HG02973 (cell line): Measurements from ENCODE around the gene PDPK1.
"Not testable (repeated sequence)": the region's sequence is repeated elsewhere in the genome, so short reads cannot be mapped to it uniquely, and the experiment has no call there.

Source experiments
- ATAC-seq: cut with Tn5 transposase; IDR thresholded peaks from one replicate; pipeline ENCODE4 v1.9.1; 2021; ENCODE audit warnings: moderate library complexity; ENCODE audit not compliant: unreplicated experiment

The PDPK1 gene

DNA sequence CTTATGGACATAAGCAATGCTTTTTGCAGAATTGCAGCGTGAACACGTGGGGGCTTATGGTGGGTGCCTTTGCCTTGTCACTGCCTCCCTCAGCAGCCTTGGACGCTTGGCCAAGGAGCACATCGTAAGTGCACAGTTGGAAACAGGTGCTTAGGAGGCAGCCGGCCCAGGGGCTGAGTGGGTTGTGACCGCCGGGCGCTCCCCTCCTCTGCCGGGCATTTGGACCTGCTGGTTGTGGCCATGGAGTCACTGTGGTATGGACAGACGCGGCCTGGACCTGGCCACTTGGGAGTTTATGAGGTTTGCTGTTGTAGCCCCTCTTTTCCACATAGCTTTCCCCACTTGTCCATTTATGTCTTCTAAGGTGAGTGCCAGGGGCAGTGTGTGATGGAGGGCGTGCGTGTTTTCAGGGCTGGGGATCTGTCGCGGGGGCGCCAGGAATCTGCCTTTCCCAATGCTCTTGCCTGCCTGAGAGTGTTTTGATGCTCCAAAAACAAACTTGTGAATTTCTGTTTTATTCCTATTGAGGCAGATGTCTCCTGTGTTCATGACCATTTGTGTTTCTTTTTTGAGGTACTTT lies 49.2 kb downstream of the PDPK1 start:
- ATAC-seq, result no peak

DNA sequence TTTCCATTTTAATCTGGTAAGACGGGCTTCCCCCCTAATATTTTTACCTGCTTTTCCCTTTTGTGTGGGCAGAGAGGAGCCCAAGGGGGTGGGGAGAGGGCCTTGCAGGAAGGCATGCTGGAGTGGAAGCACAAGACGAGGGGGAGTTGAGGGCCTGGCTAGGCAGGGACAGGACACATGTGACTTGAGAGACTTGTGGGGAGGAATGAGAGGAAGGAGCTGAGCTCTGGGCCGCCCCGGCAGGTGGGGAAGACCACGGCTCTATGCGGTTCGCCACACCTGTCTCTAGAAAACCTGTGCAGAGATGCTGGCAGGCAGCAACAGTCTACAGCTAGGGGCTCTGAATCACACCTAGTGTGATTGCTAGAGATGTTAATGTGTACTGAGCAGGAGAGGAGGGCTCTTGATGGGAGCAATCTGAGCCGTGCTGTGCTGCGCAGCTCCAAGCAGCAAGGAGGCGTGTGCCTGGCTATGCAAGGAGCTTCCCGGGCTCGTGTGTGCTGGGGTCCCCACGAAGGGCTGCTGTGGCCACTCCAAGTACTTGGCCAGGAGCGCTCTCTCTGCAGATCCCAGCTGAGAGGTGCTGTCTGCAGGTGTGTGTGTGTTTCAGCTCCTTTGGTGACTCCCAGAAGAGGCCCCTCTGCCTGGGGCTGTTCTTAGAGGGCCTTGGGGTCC lies 50.2 kb downstream of the PDPK1 start:
- no peak for ATAC-seq

DNA sequence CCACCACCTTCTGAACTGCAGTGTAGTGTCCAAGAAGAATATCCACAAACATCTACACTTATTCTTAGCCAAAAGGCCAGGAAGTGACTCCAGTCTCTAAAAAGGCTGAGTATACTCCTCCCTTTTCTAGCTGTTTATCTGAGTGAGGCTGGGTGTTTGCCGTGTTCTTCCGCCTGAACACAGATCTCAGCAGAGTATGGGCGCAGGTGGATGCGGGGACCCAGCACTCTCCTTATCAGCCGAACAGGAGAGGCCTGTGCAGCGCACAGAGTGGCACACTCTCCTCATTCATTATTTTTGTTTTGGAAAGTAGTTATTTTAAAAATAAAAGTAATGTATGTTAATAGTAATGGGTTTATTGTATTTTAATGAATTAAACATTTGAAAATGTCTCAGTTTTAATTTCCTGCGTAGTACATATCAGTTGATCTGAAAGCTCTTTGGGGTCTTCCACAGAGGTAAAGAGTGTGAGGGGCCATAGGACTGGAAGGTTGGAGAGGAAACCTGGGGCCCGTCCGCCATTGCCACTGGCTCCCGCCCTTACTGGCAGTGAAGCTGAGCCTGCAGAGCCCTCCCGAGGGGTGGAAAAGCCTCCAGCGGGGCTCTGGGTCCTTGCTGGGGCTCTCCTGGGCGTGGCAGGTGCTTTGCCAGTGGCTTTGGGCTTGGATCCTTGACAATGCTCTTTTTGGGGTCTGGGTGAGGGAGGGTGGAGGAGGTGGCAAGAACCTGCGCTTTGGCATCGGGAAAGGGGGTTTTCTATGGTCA lies 53.8 kb downstream of the PDPK1 start:
- ATAC-seq, result no peak

DNA sequence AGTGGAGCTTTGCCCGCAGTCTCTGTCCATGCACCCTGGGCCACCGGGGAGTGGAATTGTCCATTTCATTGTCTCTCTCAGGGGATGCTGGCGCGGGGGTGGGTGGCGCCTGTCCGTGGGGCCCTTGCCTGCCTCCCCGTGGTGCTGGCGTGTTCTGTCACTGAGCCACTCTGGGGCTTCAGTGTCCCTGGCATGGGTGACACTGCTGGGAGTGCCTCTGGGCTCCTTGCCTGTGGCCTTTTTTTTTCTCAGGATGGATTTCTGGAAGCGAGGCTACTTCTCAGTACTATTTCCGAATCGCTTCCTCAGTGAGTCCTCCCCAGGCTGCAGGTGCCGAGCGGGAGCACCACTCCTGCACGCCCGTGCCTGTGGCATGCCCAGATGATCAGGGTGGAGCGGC lies 55.0 kb downstream of the PDPK1 start:
- no peak for ATAC-seq

DNA sequence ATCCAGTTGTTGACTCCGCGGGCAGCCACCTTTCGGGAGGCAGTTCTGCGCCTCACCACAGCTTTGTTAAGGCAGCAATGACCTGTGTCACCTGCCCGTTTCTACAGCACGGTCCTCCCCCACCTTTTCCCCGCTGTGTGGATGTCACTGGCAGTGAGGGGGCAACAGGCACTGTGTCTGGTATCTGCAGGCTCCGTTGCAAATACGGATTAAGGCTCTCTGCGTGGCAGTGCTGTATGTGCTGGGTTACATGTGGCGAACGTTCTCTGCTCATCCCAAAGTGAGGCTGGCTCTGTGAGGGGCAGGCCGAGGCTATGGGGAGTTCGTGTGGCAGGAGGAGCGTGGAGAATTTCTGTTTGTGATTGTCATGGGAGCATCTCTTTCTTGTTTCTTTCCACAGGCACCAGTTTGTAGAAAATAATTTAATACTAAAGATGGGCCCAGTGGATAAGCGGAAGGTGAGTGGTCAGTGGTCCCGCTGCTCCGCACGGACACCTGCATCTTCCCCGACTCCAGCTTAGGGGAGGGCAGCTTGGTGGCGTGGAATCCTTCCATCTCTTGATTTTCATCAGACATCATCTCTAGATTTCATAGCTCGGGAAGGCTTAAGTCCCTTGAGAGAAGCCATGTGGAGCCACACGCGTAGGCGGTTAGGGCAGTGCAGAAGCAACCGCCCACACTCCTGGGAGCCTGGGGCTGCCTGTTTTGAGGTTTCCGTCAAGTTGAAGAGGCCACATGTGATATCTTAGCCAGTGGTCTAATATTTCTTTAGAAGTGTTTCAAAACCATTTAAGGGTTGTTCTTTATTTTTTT lies 57.8 kb downstream of the PDPK1 start:
- no peak for ATAC-seq

DNA sequence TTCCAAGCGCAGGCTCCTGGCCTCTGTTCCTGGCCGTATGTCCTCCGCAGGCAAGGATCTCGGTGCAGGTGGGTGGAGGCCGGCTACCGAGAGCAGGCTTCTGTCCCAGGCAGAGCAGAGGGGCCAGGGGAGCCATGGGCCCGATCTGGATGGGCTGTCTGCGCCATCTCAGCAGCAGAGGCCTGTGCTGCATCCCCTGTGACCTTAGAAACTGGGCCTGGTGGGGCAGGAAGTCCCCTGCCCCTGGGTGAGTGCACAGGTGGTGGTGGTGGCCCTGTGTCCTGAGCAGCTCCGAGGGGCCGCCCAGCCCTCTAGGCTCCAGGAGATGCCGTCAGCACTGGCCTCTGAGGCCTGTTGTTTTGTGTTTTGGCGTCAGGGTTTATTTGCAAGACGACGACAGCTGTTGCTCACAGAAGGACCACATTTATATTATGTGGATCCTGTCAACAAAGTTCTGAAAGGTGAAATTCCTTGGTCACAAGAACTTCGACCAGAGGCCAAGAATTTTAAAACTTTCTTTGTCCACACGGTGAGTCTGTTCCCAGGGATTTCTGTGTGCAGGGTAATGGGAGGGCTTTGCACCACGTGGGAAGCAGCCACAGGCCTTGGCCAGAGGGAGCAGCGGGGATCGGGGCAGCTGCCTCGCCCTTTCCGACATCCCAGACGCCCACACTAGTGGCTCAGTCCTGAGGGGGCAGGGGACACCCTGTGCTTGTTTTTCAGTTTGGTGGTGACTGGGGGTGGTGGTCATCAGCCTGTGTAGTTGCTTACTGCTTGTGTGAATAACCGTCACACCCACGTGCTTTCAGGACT lies 59.1 kb downstream of the PDPK1 start:
- no peak for ATAC-seq

DNA sequence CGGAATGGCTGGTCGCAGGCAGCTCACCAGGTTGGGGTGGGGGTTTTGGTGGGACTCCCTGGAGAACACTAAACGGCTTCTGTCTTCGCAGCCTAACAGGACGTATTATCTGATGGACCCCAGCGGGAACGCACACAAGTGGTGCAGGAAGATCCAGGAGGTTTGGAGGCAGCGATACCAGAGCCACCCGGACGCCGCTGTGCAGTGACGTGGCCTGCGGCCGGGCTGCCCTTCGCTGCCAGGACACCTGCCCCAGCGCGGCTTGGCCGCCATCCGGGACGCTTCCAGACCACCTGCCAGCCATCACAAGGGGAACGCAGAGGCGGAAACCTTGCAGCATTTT lies 59.7 kb downstream of the PDPK1 start:
- no peak for ATAC-seq

DNA sequence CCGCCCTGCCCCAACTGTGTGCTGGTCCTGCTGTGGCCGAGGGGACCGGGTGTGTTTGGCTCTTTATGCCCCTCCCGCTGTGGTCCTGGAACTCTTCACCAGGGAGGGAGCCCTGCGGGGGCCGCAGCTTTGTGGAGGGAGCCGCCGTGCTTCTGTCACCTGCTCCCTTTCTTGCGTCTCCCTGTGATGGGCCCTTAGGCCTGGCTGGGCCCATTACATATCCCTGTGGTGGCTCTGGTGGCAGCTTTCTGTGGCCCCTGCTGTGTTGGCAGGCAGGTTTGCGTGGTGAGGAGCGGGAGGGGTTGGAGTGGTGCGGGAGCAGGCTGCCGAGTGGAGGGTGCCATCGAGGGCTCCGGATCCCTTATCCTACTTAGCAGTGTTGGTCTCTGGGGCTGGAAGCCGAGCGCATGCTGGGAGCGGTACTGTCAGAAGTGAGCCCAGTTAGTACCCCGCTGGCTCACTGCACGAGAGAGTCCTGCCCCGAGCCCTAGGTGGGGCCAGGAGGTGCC lies 60.4 kb downstream of the PDPK1 start:
- ATAC-seq, result no peak

DNA sequence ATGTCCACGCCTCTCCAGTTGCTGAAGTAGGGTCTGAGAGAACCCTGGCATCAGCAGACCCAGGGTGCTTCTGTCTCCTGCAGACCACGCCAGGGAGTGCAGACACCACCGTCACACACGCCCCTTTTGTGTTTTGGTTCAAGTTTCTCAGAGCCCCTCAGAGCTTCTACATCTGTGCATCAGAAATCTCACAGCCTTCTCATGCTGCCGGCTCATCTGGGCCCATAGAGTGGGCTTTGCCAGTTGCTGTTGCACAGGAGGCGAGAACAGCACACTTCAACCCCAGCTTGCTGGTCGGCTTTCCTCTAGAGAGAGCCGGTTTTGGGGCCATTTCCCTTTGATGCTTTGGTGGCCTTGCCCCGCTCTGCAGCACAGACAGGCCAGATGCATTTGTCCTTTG lies 60.9 kb downstream of the PDPK1 start:
- no peak for ATAC-seq

DNA sequence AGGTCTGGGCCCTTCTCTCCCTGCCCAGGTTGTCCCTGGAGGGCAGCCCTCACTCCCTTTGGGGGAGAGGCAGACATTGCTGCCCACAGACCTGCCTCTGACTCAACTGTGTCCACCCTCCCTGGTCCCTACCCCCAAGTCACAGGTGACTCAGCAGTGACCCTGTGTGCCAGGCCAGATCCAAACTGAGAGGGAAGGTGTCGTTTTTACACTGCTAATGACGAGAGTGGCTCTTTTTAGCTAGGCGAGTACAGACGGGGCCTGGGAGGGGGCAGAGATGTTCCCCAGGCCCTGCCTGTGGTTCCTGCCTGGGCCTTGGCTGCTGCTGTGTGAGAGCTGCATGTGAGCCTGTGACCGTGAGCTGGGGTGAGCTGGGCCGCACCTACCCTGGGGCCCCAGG lies 61.3 kb downstream of the PDPK1 start:
- ATAC-seq, result not testable (repeated sequence)

DNA sequence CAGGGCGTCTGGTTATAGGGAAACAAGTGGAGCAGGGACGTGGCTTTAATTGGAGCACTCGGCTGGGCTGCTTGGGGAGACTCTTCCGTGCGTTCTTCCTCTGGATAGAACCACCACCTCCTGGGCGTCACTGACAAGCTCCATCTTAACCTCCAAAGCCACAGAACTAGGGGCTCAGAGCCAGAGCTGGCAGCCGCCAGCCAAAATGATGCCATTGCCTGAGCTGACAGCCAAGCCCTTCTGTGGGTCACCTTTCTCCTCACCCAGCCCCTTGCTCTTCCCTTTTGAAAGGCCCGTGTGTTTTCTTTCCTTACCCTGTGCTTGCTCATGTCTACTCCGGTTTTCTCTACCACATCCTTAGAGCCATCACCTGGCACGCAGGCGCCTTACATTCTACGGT lies 62.0 kb downstream of the PDPK1 start:
- ATAC-seq, result not testable (repeated sequence)

DNA sequence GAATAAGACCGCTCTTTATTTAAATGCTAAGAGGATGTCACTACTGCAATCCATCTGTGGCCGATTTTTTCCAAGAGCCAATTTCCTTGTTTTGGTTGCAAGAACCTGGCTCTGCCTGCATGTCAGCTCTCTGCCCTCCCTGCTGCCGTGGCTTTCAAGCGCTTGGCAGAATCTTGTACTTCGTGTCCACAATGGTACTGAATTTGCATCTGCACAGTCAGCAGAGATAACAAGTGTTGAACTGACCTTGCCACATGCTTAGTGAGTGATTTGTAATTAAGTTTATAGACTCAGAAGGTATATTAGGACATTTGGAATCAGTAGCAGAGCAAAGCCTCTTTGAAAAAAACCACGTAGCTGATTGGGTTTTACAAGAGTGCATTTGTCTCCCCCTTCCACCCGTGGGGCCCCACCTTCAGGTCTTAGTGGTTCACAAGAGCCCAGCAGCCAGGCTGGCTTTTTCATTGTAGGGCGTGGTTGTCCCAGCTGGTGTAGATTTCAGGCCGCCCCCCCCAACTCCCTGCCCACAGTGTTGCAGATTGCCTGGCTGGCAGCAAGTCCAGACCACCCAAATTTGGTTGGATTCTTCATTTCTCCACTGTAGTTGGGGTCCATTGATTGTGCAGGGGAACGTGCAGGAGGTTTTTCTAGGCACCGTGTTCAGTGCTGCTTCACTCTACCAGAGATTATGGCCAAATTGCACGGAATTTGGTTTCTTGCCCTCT lies 63.6 kb downstream of the PDPK1 start:
- ATAC-seq, result not testable (repeated sequence)

DNA sequence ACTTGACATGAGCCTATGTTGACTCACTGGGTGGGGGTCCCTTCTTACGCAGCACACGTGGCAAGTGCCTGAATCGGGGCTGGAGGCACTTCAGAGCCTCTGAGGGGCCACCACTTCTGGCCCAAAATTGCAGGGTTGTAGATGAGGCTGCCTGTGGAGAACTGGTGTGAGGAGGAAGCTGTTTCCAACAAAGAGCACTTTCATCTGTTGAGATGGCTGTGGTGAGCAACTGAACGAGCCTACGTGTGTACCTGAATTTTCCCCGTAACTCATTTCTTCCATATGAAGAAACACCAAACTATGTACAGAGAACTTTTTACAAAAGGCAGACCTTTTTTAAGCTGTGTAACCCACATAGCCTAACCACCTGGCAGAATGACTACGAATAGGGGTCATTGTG lies 64.4 kb downstream of the PDPK1 start:
- ATAC-seq, result not testable (repeated sequence)

DNA sequence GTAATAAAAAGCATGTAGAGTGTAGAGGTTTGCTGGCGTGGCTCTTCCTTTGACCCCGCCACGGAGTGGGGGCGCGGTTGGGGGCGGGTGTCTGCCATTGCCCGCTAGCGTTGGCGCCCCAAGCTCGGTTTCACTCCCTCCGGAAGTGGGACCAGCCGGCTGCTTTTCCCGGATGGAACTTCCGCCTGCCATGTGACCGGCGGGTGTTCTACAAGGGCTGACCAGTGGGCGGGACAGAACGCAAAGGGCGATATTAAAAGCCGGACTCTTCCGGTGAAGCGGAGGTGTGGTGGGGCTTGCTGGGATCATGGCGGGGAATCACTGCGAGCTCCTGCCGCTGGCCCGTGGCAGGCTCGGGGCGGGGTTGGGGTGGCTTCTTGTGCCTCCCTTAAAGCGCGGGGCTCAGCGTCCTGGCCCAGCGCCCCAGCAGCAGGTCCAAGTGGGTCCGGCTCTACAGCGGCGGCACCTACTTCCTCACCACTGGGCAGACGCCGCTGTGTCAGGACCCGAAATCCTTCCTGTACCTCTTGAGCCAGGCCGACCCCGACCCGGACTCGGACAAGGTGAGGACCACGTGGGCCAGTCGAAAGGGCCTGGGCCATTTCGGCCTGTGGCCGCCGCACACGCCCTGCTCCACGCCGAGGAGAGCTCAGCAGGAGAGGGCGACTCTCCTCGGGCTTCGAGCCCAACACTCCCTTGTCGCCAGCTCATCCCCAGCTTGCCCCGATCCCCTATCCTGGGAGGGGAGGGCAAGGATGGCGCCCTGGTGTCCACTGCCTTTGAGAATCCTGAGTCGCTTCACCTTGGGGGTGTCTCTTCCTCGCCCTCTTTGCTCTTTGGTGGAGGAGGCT lies 65.6 kb downstream of the PDPK1 start:
- ATAC-seq, result peak; percentile 43

DNA sequence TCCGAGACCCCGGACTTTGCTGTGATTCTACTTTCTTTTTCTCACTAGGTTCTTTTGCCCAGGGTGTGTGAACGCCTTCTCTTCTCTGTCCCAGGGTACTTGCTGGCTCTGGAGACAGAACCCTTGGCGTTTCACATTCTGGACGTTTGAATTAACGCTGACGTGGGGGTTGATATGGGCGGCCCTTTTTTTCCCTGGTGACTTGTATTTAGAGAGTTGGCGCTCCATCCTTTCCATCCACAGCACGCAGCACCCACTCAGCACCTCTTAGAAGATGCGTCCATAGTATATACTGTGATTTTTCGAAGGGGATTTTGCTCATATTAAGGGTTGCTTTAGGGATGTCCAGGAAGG lies 66.2 kb downstream of the PDPK1 start:
- ATAC-seq, result not testable (repeated sequence)

DNA sequence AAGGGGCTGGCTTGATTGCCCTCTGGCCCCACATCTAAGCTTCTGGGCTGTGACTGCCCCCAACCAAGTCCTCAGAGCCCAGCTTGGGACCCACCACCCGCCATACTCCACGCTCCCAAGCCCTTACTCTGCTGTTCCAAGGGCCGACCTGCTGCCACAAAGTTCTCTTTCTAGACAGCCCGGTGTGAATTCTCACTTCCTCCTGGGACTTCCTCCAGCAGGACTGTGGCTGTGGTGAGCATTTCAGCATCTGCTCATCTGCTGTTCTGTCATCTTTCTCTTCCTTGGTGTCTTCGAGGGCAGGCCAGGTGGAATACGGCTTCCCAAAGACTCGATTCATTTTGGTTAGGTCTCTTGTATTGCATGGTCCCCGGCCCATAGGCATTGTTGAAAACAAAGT lies 69.0 kb downstream of the PDPK1 start:
- not testable (repeated sequence) for ATAC-seq

DNA sequence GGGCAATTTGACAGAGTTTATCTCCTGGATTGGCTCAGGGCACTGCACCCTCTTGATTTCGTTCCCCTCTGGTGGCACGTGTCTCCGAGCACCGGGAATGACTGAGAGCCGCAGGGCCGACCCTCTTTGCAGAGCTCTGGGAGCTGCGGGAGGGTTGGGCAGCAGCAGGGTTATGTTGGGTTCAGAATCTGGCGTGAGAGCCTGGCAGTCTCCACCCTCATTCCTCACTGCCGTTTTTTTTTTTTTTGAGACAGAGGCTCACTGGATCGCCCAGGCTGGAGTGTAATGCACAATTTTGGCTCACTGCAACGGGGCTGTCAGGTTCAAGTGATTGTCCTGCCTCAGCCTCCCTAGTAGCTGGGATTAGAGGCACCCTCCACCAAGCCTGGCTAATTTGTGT lies 71.5 kb downstream of the PDPK1 start:
- not testable (repeated sequence) for ATAC-seq

DNA sequence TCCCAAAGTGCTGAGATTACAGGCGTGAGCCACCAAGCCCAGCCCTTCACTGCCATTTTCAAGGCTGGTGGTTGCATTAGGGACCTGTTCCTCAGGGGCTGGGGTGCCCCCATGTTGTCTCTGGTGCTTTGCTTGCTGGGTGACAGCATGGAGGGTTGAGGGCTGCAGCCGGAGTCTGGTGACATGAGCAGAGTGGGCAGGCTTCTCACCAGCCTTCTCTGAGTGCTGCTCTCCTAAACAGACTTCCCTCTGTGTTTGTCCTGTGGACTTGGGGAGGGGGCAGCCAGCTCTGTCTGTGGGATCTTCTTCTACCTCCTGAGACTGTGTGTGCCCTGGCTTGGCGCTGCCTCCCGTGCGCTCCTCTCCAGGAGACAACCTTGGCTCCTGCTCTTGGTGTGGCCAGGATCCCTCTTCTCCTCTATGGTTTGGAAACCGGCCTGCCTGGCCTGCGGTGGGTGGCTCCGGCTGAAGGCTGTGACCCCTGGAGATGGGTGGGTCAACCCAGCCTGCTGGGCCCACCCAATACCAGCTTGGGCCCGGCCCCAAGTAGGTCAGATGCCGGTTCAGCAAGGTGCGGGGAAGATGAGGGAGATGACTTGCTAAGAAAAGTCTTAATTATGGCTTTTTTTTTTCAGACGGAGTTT lies 72.1 kb downstream of the PDPK1 start:
- no peak for ATAC-seq
